D341Med (cell line): ENCODE measurements around the gene PI4KA.
A peak's percentile ranks its signal among the peaks of the same experiment; 100 is the strongest.

ENCODE experiments used
- DNase-seq: peaks from one replicate; pipeline ENCODE4 v3.0.0; 2012; ENCODE audit warnings: low spot score

Gene PI4KA

GRCh38 chr22:20815477-20816050 lies 43.0 kb downstream of the PI4KA start:
- no peak for DNase-seq

- no peak for DNase-seq
Observed at GRCh38 chr22:20814221-20814808, 44.3 kb downstream of the PI4KA start.

DNA sequence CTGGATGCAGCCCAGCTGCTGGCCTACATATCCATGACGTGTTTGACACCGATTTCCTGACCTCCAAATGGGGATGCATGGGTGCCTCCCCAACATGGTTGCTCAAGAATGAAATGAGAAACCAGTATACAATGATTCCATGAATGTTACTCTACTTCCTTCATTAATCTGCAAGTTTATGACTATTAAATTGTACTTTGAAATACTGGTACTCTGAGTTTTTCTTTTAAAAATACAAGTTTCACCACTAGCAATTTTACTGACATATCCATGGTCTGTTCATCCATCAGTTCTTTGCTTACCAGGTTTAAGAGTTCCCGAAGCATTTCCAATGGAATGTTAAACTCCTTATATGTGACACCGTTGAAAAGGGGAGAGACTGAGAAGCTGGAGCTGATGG lies 45.6 kb downstream of the PI4KA start:
- no peak for DNase-seq

DNA sequence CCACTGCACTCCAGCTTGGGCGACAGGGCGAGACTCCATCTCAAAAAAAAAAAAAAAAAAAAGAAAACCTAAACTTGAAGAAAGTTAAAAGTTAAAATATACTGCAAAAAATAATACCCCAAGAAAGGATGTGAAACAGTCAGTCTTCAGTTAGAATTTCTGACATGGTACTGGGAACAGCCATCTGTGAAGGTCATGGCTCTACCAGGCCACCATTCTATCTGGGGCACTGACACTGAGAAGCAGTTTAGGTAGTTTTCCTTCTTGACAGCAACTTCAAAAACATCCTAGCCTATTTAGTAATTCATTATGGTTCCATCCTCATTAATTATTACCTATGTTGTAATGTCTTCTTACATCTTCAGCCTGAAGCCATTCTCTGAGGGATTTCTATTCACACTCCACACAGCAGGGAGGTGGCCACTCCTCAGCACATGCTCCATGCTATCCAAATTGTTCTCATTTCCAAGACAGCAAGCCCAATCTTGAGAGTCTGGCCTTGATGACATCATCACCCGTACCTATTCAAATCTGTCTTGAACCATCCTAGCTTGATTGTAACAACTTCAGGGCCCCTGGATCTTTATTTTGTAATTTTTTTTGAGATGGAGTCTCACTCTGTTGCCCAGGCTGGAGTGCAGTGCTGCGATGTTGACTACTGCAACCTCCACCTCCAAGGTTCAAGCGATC lies 46.5 kb downstream of the PI4KA start:
- no peak for DNase-seq

- DNase-seq: no peak
Observed at GRCh38 chr22:20811171-20811570, 47.4 kb downstream of the PI4KA start.

GRCh38 chr22:20810645-20811044 lies 48.0 kb downstream of the PI4KA start:
- no peak for DNase-seq

DNA sequence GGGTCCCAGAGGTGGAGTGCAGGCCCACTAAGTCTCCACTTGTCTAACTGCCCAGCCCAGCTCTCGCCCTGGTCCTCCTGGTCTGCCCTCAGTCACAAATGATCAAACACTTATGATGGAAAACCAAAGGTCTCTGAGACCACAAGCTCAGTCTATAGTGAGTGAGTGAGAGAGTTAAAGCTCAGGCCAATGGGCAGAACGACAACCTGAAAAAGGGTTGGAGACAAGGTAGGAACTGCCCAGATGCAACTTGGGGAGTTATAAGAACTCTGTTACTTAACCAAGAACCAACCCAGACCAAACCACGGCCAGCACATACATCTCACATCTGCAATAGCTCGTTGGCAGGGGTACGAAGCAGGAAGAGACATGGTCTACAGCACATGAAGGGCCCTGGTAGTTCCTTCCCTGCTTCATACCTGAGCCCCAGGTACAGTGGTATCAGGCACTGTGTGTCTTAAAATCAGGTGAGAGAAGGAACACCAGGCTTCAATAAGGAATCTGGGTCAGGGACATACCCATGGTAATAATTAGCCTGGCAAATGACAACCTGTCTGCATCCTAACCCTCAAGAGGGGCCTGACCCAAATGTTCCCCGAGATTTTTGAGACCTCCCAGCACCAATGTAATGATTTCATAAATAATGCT lies 48.9 kb downstream of the PI4KA start:
- no peak for DNase-seq

GRCh38 chr22:20808844-20809243 lies 49.8 kb downstream of the PI4KA start:
- DNase-seq: no peak

- DNase-seq: no peak
Observed at GRCh38 chr22:20807315-20807752, 51.3 kb downstream of the PI4KA start.

DNA sequence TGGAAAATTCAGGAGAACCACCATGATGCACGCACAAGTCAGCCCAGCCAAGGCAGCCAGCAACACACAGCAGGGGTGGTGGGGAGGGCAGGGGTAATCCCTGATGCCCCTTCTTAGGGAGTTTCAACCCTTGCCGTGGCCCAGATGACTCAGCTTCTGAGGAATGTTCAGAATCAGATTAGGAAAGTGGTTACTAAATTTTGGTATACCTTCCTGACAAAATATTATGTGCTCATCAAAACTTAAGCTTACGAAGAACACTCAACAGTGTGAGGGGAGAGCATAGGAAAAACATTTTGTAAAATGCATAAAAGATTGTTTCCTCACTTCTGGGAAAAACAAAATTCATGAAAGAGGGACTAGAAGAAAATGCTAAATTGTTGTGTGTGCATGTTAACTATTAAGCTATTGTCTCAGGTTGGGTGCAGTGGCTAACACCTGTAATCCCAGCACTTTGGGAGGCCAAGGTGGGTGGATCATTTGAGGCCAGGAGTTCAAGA lies 52.6 kb downstream of the PI4KA start:
- no peak for DNase-seq

- DNase-seq: no peak
Observed at GRCh38 chr22:20804650-20805049, 54.0 kb downstream of the PI4KA start.

GRCh38 chr22:20803696-20804324 lies 54.8 kb downstream of the PI4KA start:
- peak; percentile 79 for DNase-seq

DNA sequence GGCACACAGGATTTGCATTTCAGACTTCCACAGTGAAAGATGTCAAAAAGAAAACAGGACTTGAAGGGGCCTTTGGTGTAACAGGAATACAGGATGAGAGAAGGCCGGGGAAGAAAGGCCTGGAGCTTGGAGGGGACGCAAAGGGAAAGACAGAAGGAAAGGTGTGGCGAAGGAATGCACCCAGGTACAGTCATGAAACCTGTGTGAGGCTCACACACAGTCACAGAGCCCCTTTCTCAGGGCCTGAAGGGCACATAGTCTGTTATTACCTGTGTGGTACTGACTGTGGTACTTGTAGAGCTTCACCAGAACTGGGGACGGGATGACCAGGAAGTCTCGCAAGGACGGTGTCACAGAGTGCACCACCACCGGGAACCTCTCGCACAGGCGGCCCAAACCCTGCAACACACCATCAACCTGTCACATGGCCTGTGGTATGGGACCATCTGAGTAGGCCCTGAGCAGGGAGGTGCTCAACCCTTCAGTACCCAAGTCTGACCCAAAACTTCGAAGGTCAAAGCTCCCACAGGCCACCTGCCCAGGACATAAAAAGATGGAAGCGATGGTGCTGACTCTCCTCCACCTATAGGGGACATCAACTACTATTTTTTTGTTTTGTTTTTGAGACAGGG lies 55.6 kb downstream of the PI4KA start:
- DNase-seq: no peak

DNA sequence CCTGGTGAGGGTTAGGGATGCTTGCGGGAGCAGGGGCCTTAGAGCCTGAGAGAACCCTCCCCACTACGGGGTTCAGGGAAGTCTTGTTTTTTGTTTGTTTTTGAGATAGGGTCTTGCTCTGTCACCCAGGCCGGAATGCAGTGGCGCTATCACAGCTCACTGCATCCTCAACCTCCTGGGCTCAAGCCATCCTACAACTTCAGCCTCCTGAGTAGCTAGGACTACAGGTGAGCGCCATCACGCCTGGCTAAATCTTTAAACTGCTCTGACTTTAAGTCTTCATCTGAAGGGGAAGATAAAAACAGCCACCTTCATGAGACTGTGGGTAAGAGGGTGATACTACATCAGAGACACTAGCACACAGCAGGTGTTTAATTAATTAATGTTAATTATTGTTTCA lies 56.2 kb downstream of the PI4KA start:
- no peak for DNase-seq

GRCh38 chr22:20799449-20799848 lies 59.2 kb downstream of the PI4KA start:
- DNase-seq: no peak

DNA sequence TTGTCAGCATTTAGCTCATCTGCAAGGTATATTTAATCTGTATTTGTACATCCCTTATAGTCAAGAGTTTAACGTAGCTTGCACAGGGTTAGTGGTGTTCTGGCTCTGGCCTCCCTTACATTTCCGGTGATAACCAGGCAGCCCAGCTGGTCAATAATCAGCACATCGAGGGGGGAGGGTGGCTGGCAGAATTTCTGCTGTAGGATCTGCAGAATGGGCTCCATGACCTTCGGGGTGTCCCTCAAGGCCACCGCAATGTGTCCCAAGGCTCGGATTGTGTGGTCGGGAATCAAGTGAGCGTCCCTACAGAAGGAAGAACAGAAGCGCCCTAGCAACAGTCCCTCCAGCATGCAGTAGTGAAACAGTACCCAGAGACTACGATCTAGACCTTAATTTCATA lies 59.6 kb downstream of the PI4KA start:
- DNase-seq: no peak

DNA sequence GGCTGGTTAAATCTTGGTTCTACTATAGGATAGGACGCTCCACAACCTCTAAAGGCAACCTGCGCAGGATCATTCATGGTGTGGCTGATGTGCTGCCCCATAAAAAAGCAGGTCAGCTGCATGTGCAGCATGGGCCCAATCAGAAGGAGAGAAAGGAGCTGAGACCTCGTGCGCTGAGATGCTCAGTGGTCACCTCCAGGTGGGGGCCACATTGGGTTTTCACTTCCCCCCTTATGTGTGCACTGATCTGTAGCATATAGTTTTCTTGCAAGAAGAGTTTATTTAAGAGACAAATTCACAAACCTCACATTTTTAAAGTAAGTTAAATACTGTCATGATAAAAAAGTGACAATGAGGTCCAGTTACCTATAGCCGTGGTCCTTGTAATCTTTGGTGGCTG lies 60.4 kb downstream of the PI4KA start:
- no peak for DNase-seq

GRCh38 chr22:20796731-20797130 lies 61.9 kb downstream of the PI4KA start:
- DNase-seq: no peak

GRCh38 chr22:20794650-20795413 lies 63.8 kb downstream of the PI4KA start:
- no peak for DNase-seq

DNA sequence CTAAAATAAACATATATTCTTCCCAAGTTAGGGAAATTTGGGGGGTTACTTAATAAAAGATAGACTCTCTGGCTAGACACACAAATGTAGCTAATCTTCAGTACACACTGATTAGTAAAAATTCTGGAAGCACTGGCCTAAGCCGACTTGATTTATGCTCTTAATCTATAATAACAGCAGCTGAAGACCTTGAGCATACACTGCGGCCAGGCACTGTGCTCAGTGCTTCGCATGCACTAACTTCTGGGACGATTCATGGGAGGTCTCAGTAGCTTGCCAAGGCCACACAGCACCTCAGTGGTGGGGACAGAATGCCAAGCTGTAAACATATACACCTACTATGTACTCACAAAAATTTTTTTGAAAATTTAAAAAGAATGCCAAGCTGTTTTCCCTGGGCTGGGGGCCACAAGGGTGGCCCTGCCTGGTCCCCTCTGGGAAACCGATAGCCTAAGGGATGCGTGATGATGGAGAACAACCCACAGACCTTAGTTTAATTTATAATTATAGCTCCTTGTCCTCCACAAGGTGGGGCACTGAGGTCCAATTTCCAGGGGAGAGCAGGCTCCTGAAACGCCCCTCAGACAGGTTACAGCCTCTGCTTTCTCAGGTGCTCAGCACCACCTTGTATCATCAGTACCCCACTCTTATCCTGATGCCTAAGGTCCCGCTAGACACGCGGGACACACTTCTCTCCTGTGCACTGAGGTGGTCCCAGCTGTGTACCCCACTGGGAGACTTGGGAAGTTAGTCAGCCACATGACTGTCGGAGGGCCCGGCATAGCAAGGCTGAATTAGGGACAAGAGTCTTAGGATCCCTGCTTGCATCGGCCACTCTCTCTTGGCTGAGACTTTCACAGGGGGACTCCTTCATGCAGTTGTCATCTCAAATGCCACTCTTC lies 64.6 kb downstream of the PI4KA start:
- DNase-seq: no peak
